Activated CD8-positive, alpha-beta memory T cell treated with anti-CD3 and anti-CD28 coated beads, Interleukin-2, amount 50 U/mL, for 24 hours (primary cell): ENCODE results near the gene RAC3.
"Not testable (repeated sequence)": the region's sequence is repeated elsewhere in the genome, so short reads cannot be mapped to it uniquely, and the experiment has no call there.

Source experiments
- DNase-seq: peaks from one replicate; pipeline ENCODE4 v3.0.0-alpha.2; 2020; ENCODE audit errors: extremely low read depth

The RAC3 gene

GRCh38 chr17:82023447-82024241 lies 7.8 kb upstream of the RAC3 start:
- DNase-seq: no peak

GRCh38 chr17:82024859-82025258 lies 6.6 kb upstream of the RAC3 start:
- no peak for DNase-seq

- DNase-seq: no peak
These were observed 5.9 kb upstream of the RAC3 start for GRCh38 chr17:82025401-82026107.

GRCh38 chr17:82028246-82028645 lies 3.2 kb upstream of the RAC3 start:
- DNase-seq: no peak

GRCh38 chr17:82028966-82029365 lies 2.5 kb upstream of the RAC3 start:
- DNase-seq: no peak

- DNase-seq: no peak
These were observed 2.1 kb upstream of the RAC3 start for GRCh38 chr17:82029391-82029790.

- DNase-seq: no peak
These were observed 1.4 kb upstream of the RAC3 start for GRCh38 chr17:82029990-82030469.

GRCh38 chr17:82030470-82031302 lies 792 bp upstream of the RAC3 start:
- DNase-seq: peak; percentile 38

- DNase-seq: no peak
These were observed 578 bp downstream of the RAC3 start for GRCh38 chr17:82031885-82032627.

GRCh38 chr17:82033359-82034085 lies 2.0 kb downstream of the RAC3 start:
- no peak for DNase-seq

GRCh38 chr17:82034371-82035011 lies 3.0 kb downstream of the RAC3 start:
- no peak for DNase-seq

GRCh38 chr17:82035488-82035887 lies 4.0 kb downstream of the RAC3 start:
- DNase-seq: no peak

- DNase-seq: no peak
These were observed 4.6 kb downstream of the RAC3 start for GRCh38 chr17:82035956-82036633.

GRCh38 chr17:82036634-82037091 lies 5.2 kb downstream of the RAC3 start:
- DNase-seq: no peak

- peak; percentile 88 for DNase-seq
These were observed 5.8 kb downstream of the RAC3 start, which contains the start of gene DCXR for GRCh38 chr17:82037092-82037888. Gene DCXR (minus strand): TSS chr17:82037697. CDS start chr17:82037682, 15 bp downstream.

- DNase-seq: no peak
These were observed 6.4 kb downstream of the RAC3 start for GRCh38 chr17:82037889-82038195.

GRCh38 chr17:82038796-82039409 lies 7.4 kb downstream of the RAC3 start:
- DNase-seq: not testable (repeated sequence)

- no peak for DNase-seq
These were observed 8.3 kb downstream of the RAC3 start for GRCh38 chr17:82039695-82040299.
